Progenitor cell of endocrine pancreas (in vitro differentiated cells): ENCODE measurements around the gene PRKAR1A. TPM values are rescaled to one million over a fixed set of nuclear protein-coding genes. Genes with fewer than 3 reads are reported as not detected.

ENCODE experiments used
- DNase-seq: peaks from one replicate; pipeline ENCODE4 v3.0.0; 2021; ENCODE audit warnings: low spot score; ENCODE audit not compliant: unreplicated experiment
- H3K27ac Mint-ChIP-seq: 2 replicates; pipeline ENCODE4 v1.8.0; 2021; ENCODE audit warnings: mild to moderate bottlenecking, moderate library complexity, mixed read lengths
- H3K27me3 Mint-ChIP-seq: 2 replicates; pipeline ENCODE4 v1.8.0; 2021; ENCODE audit warnings: mixed read lengths
- H3K36me3 Mint-ChIP-seq: 2 replicates; pipeline ENCODE4 v1.8.0; 2022; ENCODE audit warnings: mixed read lengths; ENCODE audit not compliant: insufficient read depth
- H3K4me1 Mint-ChIP-seq: 2 replicates; pipeline ENCODE4 v1.8.0; 2021; ENCODE audit warnings: low read depth, mixed read lengths
- H3K4me3 Mint-ChIP-seq: 2 replicates; pipeline ENCODE4 v1.8.0; 2021; ENCODE audit warnings: low read depth, mild to moderate bottlenecking, moderate library complexity, mixed read lengths
- H3K9me3 Mint-ChIP-seq: 2 replicates; pipeline ENCODE4 v1.8.0; 2021; ENCODE audit warnings: low read depth, mixed read lengths
- total RNA-seq: library from RNA; stranded (reverse); gene quantifications from 2 replicates; pipeline ENCODE4 v1.2.1, GENCODE V29; 2021
- TF ChIP-seq, protein P1 (sequence below): fragments of 200-600 bp; sonication (generic); IDR thresholded peaks from one replicate; pipeline ENCODE4 v1.5.0; 2021; ENCODE audit warnings: antibody characterized with exemption, mild to moderate bottlenecking; ENCODE audit not compliant: unreplicated experiment

Gene PRKAR1A
- total RNA-seq, 1 donor from 2014 or later = 337 TPM

DNA sequence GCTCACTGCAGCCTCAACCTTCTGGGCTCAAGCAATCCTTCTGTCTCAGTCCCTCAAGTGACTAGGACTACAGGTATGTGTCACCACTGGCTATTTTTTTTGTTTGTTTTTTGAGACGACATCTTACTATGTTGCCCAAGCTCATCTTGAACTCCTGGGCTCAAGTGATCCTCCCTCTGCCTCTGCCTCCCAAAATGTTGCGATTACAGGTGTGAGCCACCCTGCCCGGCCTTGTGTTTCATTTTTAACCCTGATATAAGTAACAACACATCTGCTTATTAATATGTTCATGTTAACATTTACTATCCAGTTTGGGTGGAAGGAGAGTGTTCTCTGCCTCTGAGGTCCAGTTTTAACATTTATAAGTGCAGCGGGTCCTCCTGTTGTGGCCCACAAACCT lies 85.8 kb downstream of the PRKAR1A start:
- Mint-ChIP-seq H3K9me3 (no peaks in the 10 kb centered on the region), H3K27ac (no peak overlapping the region), H3K4me1 (peaks cover 14% of the 10 kb centered on the region), H3K4me3 (peak overlapping the region; percentile 80), H3K36me3 (peaks cover 2% of the 10 kb centered on the region), H3K27me3 (peaks cover 14% of the 10 kb centered on the region)
- TF ChIP-seq, protein P1, sequence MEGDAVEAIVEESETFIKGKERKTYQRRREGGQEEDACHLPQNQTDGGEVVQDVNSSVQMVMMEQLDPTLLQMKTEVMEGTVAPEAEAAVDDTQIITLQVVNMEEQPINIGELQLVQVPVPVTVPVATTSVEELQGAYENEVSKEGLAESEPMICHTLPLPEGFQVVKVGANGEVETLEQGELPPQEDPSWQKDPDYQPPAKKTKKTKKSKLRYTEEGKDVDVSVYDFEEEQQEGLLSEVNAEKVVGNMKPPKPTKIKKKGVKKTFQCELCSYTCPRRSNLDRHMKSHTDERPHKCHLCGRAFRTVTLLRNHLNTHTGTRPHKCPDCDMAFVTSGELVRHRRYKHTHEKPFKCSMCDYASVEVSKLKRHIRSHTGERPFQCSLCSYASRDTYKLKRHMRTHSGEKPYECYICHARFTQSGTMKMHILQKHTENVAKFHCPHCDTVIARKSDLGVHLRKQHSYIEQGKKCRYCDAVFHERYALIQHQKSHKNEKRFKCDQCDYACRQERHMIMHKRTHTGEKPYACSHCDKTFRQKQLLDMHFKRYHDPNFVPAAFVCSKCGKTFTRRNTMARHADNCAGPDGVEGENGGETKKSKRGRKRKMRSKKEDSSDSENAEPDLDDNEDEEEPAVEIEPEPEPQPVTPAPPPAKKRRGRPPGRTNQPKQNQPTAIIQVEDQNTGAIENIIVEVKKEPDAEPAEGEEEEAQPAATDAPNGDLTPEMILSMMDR = no peak
- no peak for DNase-seq

DNA sequence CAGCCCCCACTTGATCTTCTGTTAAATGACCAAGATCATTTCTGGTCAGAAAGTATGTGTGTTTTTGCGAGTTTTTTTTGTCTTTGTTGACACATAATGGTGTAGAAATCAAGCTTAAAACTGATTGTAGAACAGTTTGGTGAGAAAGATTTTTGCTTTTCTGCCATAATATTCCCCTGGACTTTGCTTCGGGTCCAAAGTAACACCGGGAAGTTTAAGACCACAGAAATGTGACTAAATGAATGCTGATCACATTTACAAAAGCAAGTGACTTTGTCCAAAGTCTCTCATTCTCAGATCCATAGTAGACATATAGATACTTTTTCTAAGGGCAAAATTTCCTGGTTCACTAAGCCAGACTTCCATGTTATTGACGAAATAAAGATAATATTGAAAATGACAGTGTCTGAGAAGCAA lies 86.3 kb downstream of the PRKAR1A start:
- DNase-seq = no peak
- TF ChIP-seq, protein P1 = no peak
- Mint-ChIP-seq H3K9me3 (no peaks in the 10 kb centered on the region), H3K4me3 (peak overlapping the region; percentile 80), H3K27me3 (peaks cover 19% of the 10 kb centered on the region), H3K36me3 (no peaks in the 10 kb centered on the region), H3K4me1 (peaks cover 14% of the 10 kb centered on the region), H3K27ac (no peak overlapping the region)

DNA sequence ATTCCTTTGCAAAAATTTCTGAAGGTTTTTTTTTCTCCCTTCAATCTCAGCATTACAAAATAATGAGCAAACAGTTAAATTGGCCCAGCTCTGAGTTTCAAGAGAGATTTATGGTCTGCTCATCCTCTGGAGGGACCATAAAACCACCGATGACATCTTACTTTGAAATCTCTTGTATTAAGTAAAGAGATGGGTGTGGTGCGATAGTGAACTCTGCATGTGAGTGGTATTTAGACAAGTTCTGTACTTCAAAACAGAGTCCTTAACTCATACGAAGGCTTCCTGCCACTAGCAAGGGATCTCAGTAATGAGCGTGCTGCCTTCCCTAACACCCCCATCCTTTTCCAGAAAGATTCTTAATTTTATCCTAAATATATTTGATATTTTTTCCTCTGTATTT lies 86.9 kb downstream of the PRKAR1A start:
- TF ChIP-seq, protein P1 = no peak
- Mint-ChIP-seq H3K27ac (peak overlapping the region; percentile 88), H3K4me3 (peak overlapping the region; percentile 80), H3K4me1 (peaks cover 14% of the 10 kb centered on the region), H3K9me3 (no peaks in the 10 kb centered on the region), H3K36me3 (no peaks in the 10 kb centered on the region), H3K27me3 (peaks cover 22% of the 10 kb centered on the region)
- no peak for DNase-seq

DNA sequence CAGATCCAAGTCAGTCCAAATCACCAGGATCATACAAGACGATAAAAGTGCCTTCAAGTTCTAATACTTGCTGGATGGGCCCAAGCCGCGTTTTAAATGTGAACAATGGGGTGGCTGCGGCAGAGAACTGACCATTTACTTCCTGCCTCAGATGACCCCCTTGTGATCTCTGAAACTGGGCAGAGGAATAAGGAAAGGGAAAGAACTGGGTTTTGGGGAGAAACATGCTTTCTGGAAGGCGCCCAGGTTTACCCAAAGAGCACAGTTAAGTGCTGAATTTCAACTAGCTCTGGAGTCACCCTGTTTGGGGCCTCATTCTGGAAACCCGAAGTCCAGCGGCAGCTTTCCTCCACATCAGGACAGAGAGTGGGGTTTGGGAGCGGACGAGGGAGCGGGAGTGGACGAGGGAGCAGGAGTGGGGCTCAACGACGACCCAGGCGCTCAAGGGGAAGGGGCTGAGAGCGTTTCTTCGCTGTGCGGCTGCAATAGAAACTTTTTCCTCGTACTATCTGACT lies 87.4 kb downstream of the PRKAR1A start:
- Mint-ChIP-seq H3K36me3 (no peaks in the 10 kb centered on the region), H3K4me1 (peaks cover 14% of the 10 kb centered on the region), H3K9me3 (no peaks in the 10 kb centered on the region), H3K27me3 (peaks cover 22% of the 10 kb centered on the region), H3K27ac (peak overlapping the region; percentile 88), H3K4me3 (peak overlapping the region; percentile 80)
- no peak for DNase-seq
- TF ChIP-seq, protein P1 = no peak

DNA sequence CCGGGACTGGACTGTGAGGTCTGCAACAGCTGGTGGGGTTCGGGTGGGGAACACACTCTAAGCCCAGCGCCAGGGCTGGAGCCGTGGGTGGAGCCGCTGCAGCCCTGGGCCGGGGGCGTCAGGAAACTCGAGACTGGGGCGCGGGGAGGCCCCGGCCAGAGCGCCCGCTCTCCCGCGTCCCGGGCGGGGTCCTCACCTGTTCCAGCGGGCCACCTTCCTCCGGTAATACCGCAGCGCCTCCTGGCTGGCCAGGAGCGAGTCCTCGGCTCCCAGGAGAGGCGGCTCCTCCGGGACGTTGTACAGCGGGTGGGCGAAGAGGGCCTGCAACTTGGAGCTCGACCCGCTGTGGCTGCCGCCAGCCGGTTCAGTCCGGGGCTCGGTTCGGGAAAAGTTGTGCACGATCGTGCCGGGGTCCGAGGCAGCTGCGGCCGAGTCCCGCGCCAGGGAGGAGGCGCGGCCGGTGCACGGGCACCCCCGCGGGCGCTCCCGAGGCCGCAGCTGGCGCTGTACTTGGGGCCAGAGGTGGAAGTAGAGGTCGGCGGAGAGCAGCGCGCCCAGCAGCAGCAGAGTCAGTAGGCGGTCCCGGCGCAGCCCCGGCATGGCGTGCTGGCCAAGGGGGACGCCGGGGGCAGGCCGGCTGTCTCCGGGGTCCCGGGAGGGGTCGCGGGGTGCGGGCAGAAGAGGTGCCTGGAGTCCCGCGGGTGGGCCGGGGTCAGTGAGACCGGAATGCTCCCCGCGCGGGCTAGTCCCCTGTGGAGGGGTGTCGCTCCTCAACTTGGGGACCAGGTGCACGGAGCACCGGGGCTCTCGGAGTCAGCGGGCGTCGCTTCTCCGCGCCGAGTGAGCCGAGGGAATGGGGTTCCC lies 88.1 kb downstream of the PRKAR1A start:
- Mint-ChIP-seq H3K27me3 (peaks cover 27% of the 10 kb centered on the region), H3K4me3 (peak overlapping the region; percentile 80), H3K9me3 (no peaks in the 10 kb centered on the region), H3K36me3 (no peaks in the 10 kb centered on the region), H3K4me1 (peaks cover 16% of the 10 kb centered on the region), H3K27ac (peak overlapping the region; percentile 88)
- DNase-seq = peak; percentile 58
- TF ChIP-seq, protein P1 = peak; percentile 55

Other genes starting within 250 kb of the PRKAR1A start
- 0.12 and 0.24 TPM in 2 replicates for gene SLC16A6, start 221.3 kb upstream of the PRKAR1A start, total RNA-seq
- 2.6 and 4.9 TPM in 2 replicates for gene ARSG, start 220.9 kb upstream of the PRKAR1A start, total RNA-seq
- gene WIPI1, start 54.9 kb upstream of the PRKAR1A start, total RNA-seq = 53.5 and 54.3 TPM in 2 replicates
- 13.7 and 15.6 TPM in 2 replicates for gene FAM20A, start 88.9 kb downstream of the PRKAR1A start, total RNA-seq